DND-41 (cell line): ENCODE data around the gene HMG20B.
A peak's percentile ranks its signal among the peaks of the same experiment; 100 is the strongest.

Source experiments
- ATAC-seq: fragments of 200-7000 bp; cut with Tn5 transposase; 3 replicates; pipeline ENCODE4 v1.9.1; 2021; ENCODE audit warnings: low read depth; ENCODE audit not compliant: insufficient read depth
- DNase-seq: peaks from one replicate; pipeline ENCODE4 v3.0.0-alpha.2; 2020
- H2AFZ ChIP-seq: 2 replicates; pipeline ENCODE4 v1.6.0; 2012; ENCODE audit warnings: low read depth, low read length
- H3K27ac ChIP-seq: 2 replicates; pipeline ENCODE4 v1.5.1; 2012; ENCODE audit warnings: low read length, inconsistent platforms
- H3K27me3 ChIP-seq: fragments of 200-600 bp; sonication (generic); 2 replicates; pipeline ENCODE4 v1.6.0; 2012; ENCODE audit warnings: low read length, mild to moderate bottlenecking, inconsistent platforms; ENCODE audit not compliant: insufficient read depth, poor library complexity
- H3K36me3 ChIP-seq: 2 replicates; pipeline ENCODE4 v1.5.1; 2012; ENCODE audit warnings: low read length, inconsistent platforms; ENCODE audit not compliant: insufficient read depth
- H3K4me1 ChIP-seq: 2 replicates; pipeline ENCODE4 v1.5.1; 2012; ENCODE audit warnings: mild to moderate bottlenecking, low read length; ENCODE audit not compliant: insufficient read depth
- H3K4me2 ChIP-seq: 2 replicates; pipeline ENCODE4 v1.6.0; 2012; ENCODE audit warnings: mild to moderate bottlenecking, moderate library complexity, low read length, inconsistent platforms; ENCODE audit not compliant: insufficient read depth
- H3K4me3 ChIP-seq, 2 experiments: fragments of 200-600 bp in 1 of 2; shearing (Covaris generic) in 1 of 2; 2 replicates each; pipeline ENCODE4 v1.5.1; 2012 to 2016; ENCODE audit warnings: inconsistent platforms in 2 of 2, low read length in 2 of 2, mild to moderate bottlenecking in 2 of 2, low read depth in 1 of 2, moderate library complexity in 1 of 2
- H3K79me2 ChIP-seq: 2 replicates; pipeline ENCODE4 v1.6.0; 2012; ENCODE audit warnings: low read length, inconsistent platforms; ENCODE audit not compliant: insufficient read depth
- H3K9ac ChIP-seq: 2 replicates; pipeline ENCODE4 v1.6.0; 2012; ENCODE audit warnings: low read depth, mild to moderate bottlenecking, inconsistent platforms, low read length, moderate library complexity
- H3K9me3 ChIP-seq: 2 replicates; pipeline ENCODE4 v1.5.1; 2012; ENCODE audit warnings: low read length, moderate library complexity, mild to moderate bottlenecking, inconsistent platforms; ENCODE audit not compliant: insufficient read depth, severe bottlenecking
- H4K20me1 ChIP-seq: 2 replicates; pipeline ENCODE4 v1.6.0; 2012; ENCODE audit warnings: low read length; ENCODE audit not compliant: insufficient read depth
- EZH2 ChIP-seq: IDR thresholded peaks from 3 replicates; pipeline ENCODE4 v1.6.1; 2012; ENCODE audit warnings: borderline replicate concordance, low read depth, mild to moderate bottlenecking, moderate library complexity, low read length, inconsistent platforms; ENCODE audit not compliant: severe bottlenecking
- TF ChIP-seq, protein P1 (sequence below): IDR thresholded peaks from 2 replicates; pipeline ENCODE4 v1.5.1; 2012; ENCODE audit warnings: borderline replicate concordance, low read length, moderate library complexity, mild to moderate bottlenecking; ENCODE audit not compliant: poor library complexity, severe bottlenecking; ENCODE audit errors: extremely low read depth

Gene HMG20B

DNA sequence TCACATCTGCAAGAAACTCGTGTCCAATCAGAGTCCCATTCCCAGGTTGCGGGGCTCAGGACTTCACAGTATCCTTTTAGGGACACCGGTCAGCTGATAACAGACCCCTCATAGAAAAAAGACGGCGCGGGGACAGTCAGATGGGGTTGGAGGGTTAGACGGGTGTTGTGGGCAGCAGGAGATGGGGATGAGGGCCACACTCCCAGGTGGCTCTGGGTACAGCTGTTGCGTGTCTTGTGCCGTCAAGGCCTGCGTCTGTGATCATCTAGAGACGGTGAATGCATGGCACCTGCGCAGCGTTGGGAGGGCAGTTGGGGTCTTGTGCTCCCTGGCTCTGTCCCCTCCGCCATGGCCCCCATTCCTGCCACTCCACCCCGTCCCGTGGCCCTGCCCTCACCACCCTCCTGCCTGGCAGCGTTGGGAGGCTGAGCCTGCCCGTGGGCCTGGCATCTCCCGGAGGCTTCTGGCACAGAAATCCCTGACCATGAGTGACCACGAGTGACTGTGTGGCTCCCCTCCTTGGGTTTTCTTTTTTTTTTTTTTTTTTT lies 47.8 kb upstream of the HMG20B start:
- TF ChIP-seq, protein P1, sequence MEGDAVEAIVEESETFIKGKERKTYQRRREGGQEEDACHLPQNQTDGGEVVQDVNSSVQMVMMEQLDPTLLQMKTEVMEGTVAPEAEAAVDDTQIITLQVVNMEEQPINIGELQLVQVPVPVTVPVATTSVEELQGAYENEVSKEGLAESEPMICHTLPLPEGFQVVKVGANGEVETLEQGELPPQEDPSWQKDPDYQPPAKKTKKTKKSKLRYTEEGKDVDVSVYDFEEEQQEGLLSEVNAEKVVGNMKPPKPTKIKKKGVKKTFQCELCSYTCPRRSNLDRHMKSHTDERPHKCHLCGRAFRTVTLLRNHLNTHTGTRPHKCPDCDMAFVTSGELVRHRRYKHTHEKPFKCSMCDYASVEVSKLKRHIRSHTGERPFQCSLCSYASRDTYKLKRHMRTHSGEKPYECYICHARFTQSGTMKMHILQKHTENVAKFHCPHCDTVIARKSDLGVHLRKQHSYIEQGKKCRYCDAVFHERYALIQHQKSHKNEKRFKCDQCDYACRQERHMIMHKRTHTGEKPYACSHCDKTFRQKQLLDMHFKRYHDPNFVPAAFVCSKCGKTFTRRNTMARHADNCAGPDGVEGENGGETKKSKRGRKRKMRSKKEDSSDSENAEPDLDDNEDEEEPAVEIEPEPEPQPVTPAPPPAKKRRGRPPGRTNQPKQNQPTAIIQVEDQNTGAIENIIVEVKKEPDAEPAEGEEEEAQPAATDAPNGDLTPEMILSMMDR: no peak
- no peak for TF ChIP-seq EZH2
- Histone ChIP-seq H3K27ac (no peak overlapping the region), H3K4me1 (no peaks in the 10 kb centered on the region), H3K79me2 (peaks cover 39% of the 10 kb centered on the region), H3K4me3 (no peak overlapping the region), H3K4me2 (no peak overlapping the region), H4K20me1 (peaks cover 62% of the 10 kb centered on the region), H3K36me3 (peaks cover 88% of the 10 kb centered on the region), H2AFZ (no peak overlapping the region), H3K9ac (no peak overlapping the region), H3K9me3 (no peaks in the 10 kb centered on the region), H3K27me3 (no peaks in the 10 kb centered on the region)
- ATAC-seq (no peak), DNase-seq (no peak)

- H3K4me3 ChIP-seq: no peak overlapping the region
- H3K79me2 ChIP-seq: peaks cover 22% of the 10 kb centered on the region
- H3K27ac ChIP-seq: no peak overlapping the region
- no peak overlapping the region for H2AFZ ChIP-seq
- H3K4me2 ChIP-seq: no peak overlapping the region
- no peaks in the 10 kb centered on the region for H3K4me1 ChIP-seq
- no peak overlapping the region for H3K9ac ChIP-seq
- peaks cover 87% of the 10 kb centered on the region for H3K36me3 ChIP-seq
- DNase-seq: no peak
- TF ChIP-seq EZH2: no peak
- TF ChIP-seq, protein P1: peak; percentile 31
- no peaks in the 10 kb centered on the region for H3K27me3 ChIP-seq
- no peaks in the 10 kb centered on the region for H3K9me3 ChIP-seq
- no peak for ATAC-seq
- H4K20me1 ChIP-seq: peaks cover 48% of the 10 kb centered on the region
These were observed 46.1 kb upstream of the HMG20B start for GRCh38 chr19:3526507-3527237.

GRCh38 chr19:3527238-3527910 lies 45.4 kb upstream of the HMG20B start:
- Histone ChIP-seq H3K36me3 (peaks cover 87% of the 10 kb centered on the region), H3K4me2 (no peak overlapping the region), H3K9me3 (no peaks in the 10 kb centered on the region), H3K27ac (no peak overlapping the region), H2AFZ (no peak overlapping the region), H3K79me2 (peaks cover 15% of the 10 kb centered on the region), H4K20me1 (peaks cover 42% of the 10 kb centered on the region), H3K9ac (no peak overlapping the region), H3K4me1 (no peaks in the 10 kb centered on the region), H3K27me3 (no peaks in the 10 kb centered on the region), H3K4me3 (no peak overlapping the region)
- TF ChIP-seq EZH2: no peak
- TF ChIP-seq, protein P1: no peak
- ATAC-seq (no peak), DNase-seq (no peak)
